Kidney (tissue), 14 donors: ENCODE measurements around the gene ABCA10. TPM values are rescaled to one million over a fixed set of nuclear protein-coding genes. Genes with fewer than 3 reads are reported as not detected.

ENCODE experiments used
- DNase-seq, 5 donors: peaks; one replicate each; pipeline ENCODE4 v3.0.0-alpha.2; 2013 to 2020
- FAIRE-seq: peaks from 2 replicates; lab custom pipeline; 2012; peaks lifted over from hg19 to GRCh38; lab: Jason Lieb, UNC
- H3K27ac ChIP-seq, 2 donors: one replicate each; pipeline ENCODE4 v1.7.0; 2013; ENCODE audit warnings: low read depth in 2 of 2, low read length in 2 of 2, inconsistent platforms in 1 of 2
- H3K27me3 ChIP-seq: one replicate; pipeline ENCODE4 v1.7.1; 2013; ENCODE audit warnings: low read length, inconsistent platforms; ENCODE audit not compliant: control insufficient read depth, insufficient read depth
- H3K36me3 ChIP-seq, 3 donors: one replicate each; pipeline versions ENCODE4 v1.7.0 to v1.7.1; 2013; ENCODE audit warnings: low read length in 3 of 3, control low read depth in 1 of 3, inconsistent platforms in 1 of 3; ENCODE audit not compliant: insufficient read depth in 3 of 3, control insufficient read depth in 2 of 3
- H3K4me1 ChIP-seq, 3 donors: one replicate each; pipeline versions ENCODE4 v1.7.0 to v1.7.1; 2013; ENCODE audit warnings: low read length in 3 of 3, inconsistent platforms in 1 of 3, low read depth in 1 of 3; ENCODE audit not compliant: control insufficient read depth in 2 of 3, insufficient read depth in 2 of 3
- H3K4me3 ChIP-seq, 3 donors: one replicate each; pipeline versions ENCODE4 v1.7.0 to v1.8.1; 2013; ENCODE audit warnings: low read length in 3 of 3, control low read depth in 1 of 3, inconsistent platforms in 1 of 3
- H3K9ac ChIP-seq, 3 donors: one replicate each; pipeline versions ENCODE4 v1.7.0 to v1.7.1; 2013; ENCODE audit warnings: low read length in 3 of 3, control low read depth in 1 of 3, inconsistent platforms in 1 of 3
- H3K9me3 ChIP-seq, 3 donors: one replicate each; pipeline versions ENCODE4 v1.7.0 to v1.7.1; 2013; ENCODE audit warnings: low read length in 3 of 3, control low read depth in 1 of 3, inconsistent platforms in 1 of 3; ENCODE audit not compliant: control insufficient read depth in 2 of 3, insufficient read depth in 1 of 3
- intact Hi-C: fragments of 100-400 bp; cut with DNase I; formaldehyde crosslinking; loops from one replicate; pipeline ENCODE4 v1.11.1; 2022
- microRNA-seq: library from miRNA; unstranded; fragments of <30 nt; microRNA quantifications from one replicate; pipeline ENCODE4 v1.2.0, GENCODE V29; 2020
- polyA plus RNA-seq: library from polyadenylated mRNA; stranded (reverse); fragments of 350-450 nt; fragmentation: Illumina TruSeq; extraction: RNeasy Lipid Tissue Mini Kit (QIAGEN cat#74804); gene quantifications from one replicate; pipeline ENCODE4 v1.2.3, GENCODE V29; 2014; ENCODE audit warnings: low read depth, low replicate concordance; ENCODE audit not compliant: insufficient read depth
- total RNA-seq: library from RNA; stranded (reverse); fragmentation: NEBNext Ultra II Directional; extraction: Animal tissue kit (Norgen Biotek cat#: 25700); gene quantifications from one replicate; pipeline ENCODE4 v1.2.1, GENCODE V29; 2021
- TF ChIP-seq, protein P1 (sequence below): IDR thresholded peaks from 3 replicates; pipeline ENCODE4 v1.5.1; 2012; ENCODE audit warnings: mild to moderate bottlenecking, moderate library complexity, borderline replicate concordance; ENCODE audit not compliant: insufficient read depth; ENCODE audit errors: extremely low read depth
- donor health status: control.
- donor health status: control.
- donor health status: control.
- donor health status: control.
- donor health status: control.
- donor health status: DM: yes; HTN: yes; CAD: no.
- donor health status: Normal renal cell carcinoma (clear cell type).

The ABCA10 gene
- total and polyA plus RNA-seq, 2 donors from 2014 or later = 2.1 to 4.2 TPM

DNA sequence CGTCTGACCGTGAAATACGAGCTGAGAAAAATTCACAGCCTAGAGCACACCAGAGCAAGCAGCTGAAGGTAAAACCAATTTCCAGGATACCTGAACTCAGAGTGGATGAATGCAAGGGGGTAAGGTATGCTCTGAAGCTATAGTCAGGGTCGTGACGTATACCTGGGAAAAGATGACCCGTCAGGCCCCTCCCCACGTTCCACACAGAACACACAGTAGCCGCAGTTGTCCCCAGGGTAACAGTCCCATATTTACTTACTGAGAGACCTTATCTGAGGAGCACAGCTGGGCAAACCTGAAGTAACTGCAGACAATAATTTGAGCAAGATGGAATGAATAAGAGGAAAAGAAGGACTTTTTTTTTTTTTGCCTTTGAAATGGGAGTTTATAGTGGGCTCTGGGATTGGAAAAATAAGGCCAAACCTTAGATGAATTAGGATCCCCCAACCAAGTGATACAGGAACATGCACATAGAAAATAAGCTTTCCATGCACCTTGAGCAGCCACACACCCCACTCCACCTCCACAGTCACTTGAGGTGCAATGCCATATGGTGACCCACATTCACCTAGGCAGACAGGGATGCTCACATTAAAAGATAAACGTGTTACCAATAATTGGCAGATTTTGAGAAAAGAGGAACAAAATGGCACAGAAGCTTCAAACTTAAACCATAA is 124.9 kb downstream of the ABCA10 start:
- TF ChIP-seq, protein P1, sequence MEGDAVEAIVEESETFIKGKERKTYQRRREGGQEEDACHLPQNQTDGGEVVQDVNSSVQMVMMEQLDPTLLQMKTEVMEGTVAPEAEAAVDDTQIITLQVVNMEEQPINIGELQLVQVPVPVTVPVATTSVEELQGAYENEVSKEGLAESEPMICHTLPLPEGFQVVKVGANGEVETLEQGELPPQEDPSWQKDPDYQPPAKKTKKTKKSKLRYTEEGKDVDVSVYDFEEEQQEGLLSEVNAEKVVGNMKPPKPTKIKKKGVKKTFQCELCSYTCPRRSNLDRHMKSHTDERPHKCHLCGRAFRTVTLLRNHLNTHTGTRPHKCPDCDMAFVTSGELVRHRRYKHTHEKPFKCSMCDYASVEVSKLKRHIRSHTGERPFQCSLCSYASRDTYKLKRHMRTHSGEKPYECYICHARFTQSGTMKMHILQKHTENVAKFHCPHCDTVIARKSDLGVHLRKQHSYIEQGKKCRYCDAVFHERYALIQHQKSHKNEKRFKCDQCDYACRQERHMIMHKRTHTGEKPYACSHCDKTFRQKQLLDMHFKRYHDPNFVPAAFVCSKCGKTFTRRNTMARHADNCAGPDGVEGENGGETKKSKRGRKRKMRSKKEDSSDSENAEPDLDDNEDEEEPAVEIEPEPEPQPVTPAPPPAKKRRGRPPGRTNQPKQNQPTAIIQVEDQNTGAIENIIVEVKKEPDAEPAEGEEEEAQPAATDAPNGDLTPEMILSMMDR = no peak
- no peak overlapping the region for H3K9ac ChIP-seq
- FAIRE-seq = no peak

GRCh38 chr17:69098625-69099024 is 130.0 kb downstream of the ABCA10 start:
- TF ChIP-seq, protein P1 = no peak
- H3K27me3 ChIP-seq = no peaks in the 10 kb centered on the region

More for the DNA sequence above, 124.9 kb downstream of the ABCA10 start:
- H3K27ac ChIP-seq = no peak overlapping the region
- no peaks in the 10 kb centered on the region for H3K4me1 ChIP-seq
- H3K9me3 ChIP-seq = no peaks in the 10 kb centered on the region
- intact Hi-C loops = no loop called here
- DNase-seq = no peak
- peaks cover 0 to 3% (median 0%) of the 10 kb centered on the region in 3 donors for H3K36me3 ChIP-seq
- H3K27me3 ChIP-seq = no peaks in the 10 kb centered on the region
- no peak overlapping the region for H3K4me3 ChIP-seq

More at GRCh38 chr17:69098625-69099024, 130.0 kb downstream of the ABCA10 start:
- no peaks in the 10 kb centered on the region for H3K36me3 ChIP-seq
- H3K4me3 ChIP-seq = no peak overlapping the region
- FAIRE-seq = no peak
- no peaks in the 10 kb centered on the region for H3K9me3 ChIP-seq
- no peaks in the 10 kb centered on the region for H3K4me1 ChIP-seq
- intact Hi-C loops = no loop called here
- H3K27ac ChIP-seq = no peak overlapping the region
- no peak overlapping the region for H3K9ac ChIP-seq
- no peak for DNase-seq

Small RNAs within 50 kb of the gene (microRNA-seq; reads per million reads assigned to microRNA genes)
- not detected for gene MIR4524A
- not detected for gene MIR4524B

Other genes with a start within 250 kb of the ABCA10 start
- 2.0 TPM for gene ABCA9, start 167.9 kb downstream of the ABCA10 start, total RNA-seq
- 0.45 TPM for gene ABCA9, start 167.9 kb downstream of the ABCA10 start, polyA plus RNA-seq
- gene ABCA6, start 86.9 kb downstream of the ABCA10 start, total RNA-seq = 7.6 TPM
- gene ABCA6, start 86.9 kb downstream of the ABCA10 start, polyA plus RNA-seq = 2.9 TPM
- gene ABCA5, start 98.3 kb upstream of the ABCA10 start, total RNA-seq = 25.1 TPM
- 19.0 TPM for gene ABCA5, start 98.3 kb upstream of the ABCA10 start, polyA plus RNA-seq
- gene MAP2K6, start 185.9 kb upstream of the ABCA10 start, total RNA-seq = 8.6 TPM
- 10.2 TPM for gene MAP2K6, start 185.9 kb upstream of the ABCA10 start, polyA plus RNA-seq